Endothelial cell of umbilical vein (primary cell): ENCODE measurements around the gene SERPINE3.

ENCODE experiments used
- EZH2 ChIP-seq: IDR thresholded peaks from 2 replicates; pipeline ENCODE4 v1.6.1; 2012; ENCODE audit warnings: borderline replicate concordance, low read depth, mild to moderate bottlenecking, moderate library complexity, low read length, inconsistent platforms; ENCODE audit not compliant: severe bottlenecking
- GATA2 ChIP-seq: IDR thresholded peaks from 2 replicates; pipeline ENCODE4 v1.7.0; 2011; ENCODE audit warnings: low read depth, mild to moderate bottlenecking, moderate library complexity, mixed read lengths, low read length; ENCODE audit not compliant: insufficient read length, insufficient read depth
- JUN ChIP-seq: IDR thresholded peaks from 2 replicates; pipeline ENCODE4 v1.6.1; 2011; ENCODE audit warnings: borderline replicate concordance, low read depth; ENCODE audit not compliant: insufficient read length, insufficient read depth
- POLR2A ChIP-seq: IDR thresholded peaks from 2 replicates; pipeline ENCODE4 v1.6.1; 2012; ENCODE audit warnings: low read depth, mild to moderate bottlenecking, control low read depth, low read length
- POLR2AphosphoS5 ChIP-seq: IDR thresholded peaks from 2 replicates; pipeline ENCODE4 v1.6.1; 2012; ENCODE audit warnings: low read depth, mild to moderate bottlenecking, control low read depth, low read length, moderate library complexity; ENCODE audit not compliant: insufficient read depth
- TF ChIP-seq, protein P1 (sequence below), 2 donors: IDR thresholded peaks; 1 replicate in 1 of 2; 2 replicates in 1 of 2; pipeline ENCODE4 v1.5.1; 2011; ENCODE audit warnings: low read length in 2 of 2, mild to moderate bottlenecking in 2 of 2, moderate library complexity in 2 of 2, control low read depth in 1 of 2, inconsistent platforms in 1 of 2, low read depth in 1 of 2; ENCODE audit not compliant: insufficient read depth in 1 of 2; ENCODE audit errors: extremely low read depth in 1 of 2

DNA sequence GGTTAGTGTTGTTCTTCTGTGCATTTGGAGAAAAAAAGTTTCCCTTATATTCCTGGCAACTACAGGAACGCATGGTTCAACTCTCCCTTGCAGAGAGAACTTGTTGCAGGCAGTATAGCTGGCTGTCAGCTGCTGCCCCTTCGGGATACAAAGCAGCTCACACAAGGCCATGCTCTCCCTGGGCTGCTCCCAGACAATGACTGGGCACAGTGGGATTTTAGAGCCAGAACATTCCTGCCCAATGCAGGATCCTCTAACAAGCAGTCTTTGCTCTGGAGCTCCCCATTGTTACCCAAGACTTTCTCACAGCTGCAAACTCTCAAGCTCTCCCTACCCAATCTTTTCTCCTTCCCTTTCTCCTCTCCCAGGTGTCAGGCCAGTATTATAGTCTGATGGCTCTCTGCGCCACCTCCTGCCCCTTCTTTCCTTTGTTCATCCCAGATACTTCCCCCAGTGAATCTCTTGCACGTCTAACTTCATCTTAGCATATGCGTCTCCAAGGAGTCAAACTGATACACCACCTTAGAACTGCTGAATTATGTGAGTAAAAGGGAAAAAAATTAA, 27.5 kb upstream of the SERPINE3 start:
- TF ChIP-seq POLR2AphosphoS5, result no peak
- TF ChIP-seq, protein P1, sequence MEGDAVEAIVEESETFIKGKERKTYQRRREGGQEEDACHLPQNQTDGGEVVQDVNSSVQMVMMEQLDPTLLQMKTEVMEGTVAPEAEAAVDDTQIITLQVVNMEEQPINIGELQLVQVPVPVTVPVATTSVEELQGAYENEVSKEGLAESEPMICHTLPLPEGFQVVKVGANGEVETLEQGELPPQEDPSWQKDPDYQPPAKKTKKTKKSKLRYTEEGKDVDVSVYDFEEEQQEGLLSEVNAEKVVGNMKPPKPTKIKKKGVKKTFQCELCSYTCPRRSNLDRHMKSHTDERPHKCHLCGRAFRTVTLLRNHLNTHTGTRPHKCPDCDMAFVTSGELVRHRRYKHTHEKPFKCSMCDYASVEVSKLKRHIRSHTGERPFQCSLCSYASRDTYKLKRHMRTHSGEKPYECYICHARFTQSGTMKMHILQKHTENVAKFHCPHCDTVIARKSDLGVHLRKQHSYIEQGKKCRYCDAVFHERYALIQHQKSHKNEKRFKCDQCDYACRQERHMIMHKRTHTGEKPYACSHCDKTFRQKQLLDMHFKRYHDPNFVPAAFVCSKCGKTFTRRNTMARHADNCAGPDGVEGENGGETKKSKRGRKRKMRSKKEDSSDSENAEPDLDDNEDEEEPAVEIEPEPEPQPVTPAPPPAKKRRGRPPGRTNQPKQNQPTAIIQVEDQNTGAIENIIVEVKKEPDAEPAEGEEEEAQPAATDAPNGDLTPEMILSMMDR (IDR thresholded peaks at IDR 0.05; ENCODE audit: extremely low read depth in 1 of 2, insufficient read depth in 1 of 2, low read depth in 1 of 2, low read length in 2 of 2), result no peak
- TF ChIP-seq POLR2A, result no peak
- no peak for TF ChIP-seq EZH2
- no peak for TF ChIP-seq JUN
- TF ChIP-seq GATA2, result no peak
